Endothelial cell of umbilical vein (primary cell): ENCODE results near the gene TNFRSF19. TPM values are rescaled to one million over a fixed set of nuclear protein-coding genes. Genes with fewer than 3 reads are reported as not detected.

ENCODE experiments used
- BruUV-seq: library from RNA; stranded (reverse); fragments of 400-500 nt; replicated peaks from 2 replicates; lab custom pipeline; 2021; lab: Mats Ljungman, UMichigan
- CTCF ChIA-PET: fragments of 300-600, 350-600 bp; sonication (Branson Sonifier 250); formaldehyde crosslinking; loops from one replicate; lab custom pipeline; 2021; ENCODE audit warnings: antibody characterized with exemption, inconsistent platforms; lab: Charles Lee
- POLR2A ChIA-PET: fragments of 300-600, 350-600 bp; sonication (Branson Sonifier 250); formaldehyde crosslinking; loops from one replicate; lab custom pipeline; 2021; ENCODE audit warnings: antibody characterized with exemption, inconsistent platforms; lab: Charles Lee
- DNase-seq: peaks from one replicate; pipeline ENCODE4 v3.0.0-alpha.2; 2011; ENCODE audit warnings: low read depth, low spot score
- FAIRE-seq: peaks from 2 replicates; lab custom pipeline; 2011; peaks lifted over from hg19 to GRCh38; lab: Jason Lieb, UNC
- H2AFZ ChIP-seq: 2 replicates; pipeline ENCODE4 v1.6.0; 2012; ENCODE audit warnings: low read depth, low read length, control low read depth, inconsistent platforms
- H3K27ac ChIP-seq: 2 replicates; pipeline ENCODE4 v1.5.1; 2011; ENCODE audit warnings: low read depth, mild to moderate bottlenecking, control low read depth, low read length, moderate library complexity; ENCODE audit not compliant: insufficient read depth
- H3K27me3 ChIP-seq, 2 experiments: 2 replicates each; pipeline versions ENCODE4 v1.6.0 to v1.6.1; 2011; ENCODE audit warnings: low read length in 2 of 2, mixed read lengths in 1 of 2; ENCODE audit not compliant: control insufficient read depth in 2 of 2, insufficient read depth in 2 of 2
- H3K36me3 ChIP-seq, 2 experiments: 2 replicates in 1 of 2; 3 replicates in 1 of 2; pipeline ENCODE4 v1.5.1; 2011; ENCODE audit warnings: low read length in 2 of 2, mild to moderate bottlenecking in 1 of 2, moderate library complexity in 1 of 2; ENCODE audit not compliant: control insufficient read depth in 2 of 2, insufficient read depth in 2 of 2; ENCODE audit errors: extremely low read depth in 1 of 2
- H3K4me1 ChIP-seq: 3 replicates; pipeline ENCODE4 v1.5.1; 2011; ENCODE audit warnings: mild to moderate bottlenecking, low read length; ENCODE audit not compliant: control insufficient read depth, insufficient read depth; ENCODE audit errors: extremely low read depth
- H3K4me2 ChIP-seq: 2 replicates; pipeline ENCODE4 v1.6.1; 2011; ENCODE audit warnings: low read length, control low read depth, mixed read lengths; ENCODE audit not compliant: insufficient read depth
- H3K4me3 ChIP-seq, 3 experiments: fragments of 200-600 bp in 1 of 3; sonication (generic), shearing (Covaris generic) in 1 of 3; replicated peaks in 1 of 3; 2 replicates each; pipeline ENCODE4 v1.5.1; 2011 to 2016; ENCODE audit warnings: control low read depth in 3 of 3, low read length in 3 of 3, mild to moderate bottlenecking in 2 of 3, inconsistent platforms in 1 of 3, low read depth in 1 of 3, moderate library complexity in 1 of 3; ENCODE audit not compliant: insufficient read depth in 1 of 3
- H3K79me2 ChIP-seq: 2 replicates; pipeline ENCODE4 v1.6.0; 2012; ENCODE audit warnings: low read length, inconsistent platforms; ENCODE audit not compliant: control insufficient read depth, insufficient read depth
- H3K9ac ChIP-seq: replicated peaks from 2 replicates; pipeline ENCODE3; 2011; ENCODE audit warnings: low read length, control low read depth; ENCODE audit not compliant: insufficient read depth; ENCODE audit errors: extremely low read depth
- H3K9me1 ChIP-seq: replicated peaks from 3 replicates; pipeline ENCODE4 v1.6.0; 2011; ENCODE audit warnings: mild to moderate bottlenecking, low read length; ENCODE audit not compliant: control insufficient read depth, insufficient read depth; ENCODE audit errors: extremely low read depth
- H3K9me3 ChIP-seq: replicated peaks from 2 replicates; pipeline ENCODE4 v1.5.1; 2012; ENCODE audit warnings: low read length, inconsistent platforms; ENCODE audit not compliant: control insufficient read depth, insufficient read depth
- H4K20me1 ChIP-seq: replicated peaks from 2 replicates; pipeline ENCODE3; 2011; ENCODE audit warnings: mild to moderate bottlenecking, low read length; ENCODE audit not compliant: control insufficient read depth, insufficient read depth; ENCODE audit errors: extremely low read depth
- CTCF ChIP-seq, 2 donors: IDR thresholded peaks; 1 replicate in 1 of 2; 2 replicates in 1 of 2; pipeline ENCODE4 v1.5.1; 2011; ENCODE audit warnings: low read length in 2 of 2, mild to moderate bottlenecking in 2 of 2, moderate library complexity in 2 of 2, control low read depth in 1 of 2, inconsistent platforms in 1 of 2, low read depth in 1 of 2; ENCODE audit not compliant: insufficient read depth in 1 of 2; ENCODE audit errors: extremely low read depth in 1 of 2
- EZH2 ChIP-seq: IDR thresholded peaks from 2 replicates; pipeline ENCODE4 v1.6.1; 2012; ENCODE audit warnings: borderline replicate concordance, low read depth, mild to moderate bottlenecking, moderate library complexity, low read length, inconsistent platforms; ENCODE audit not compliant: severe bottlenecking
- FOS ChIP-seq: IDR thresholded peaks from 2 replicates; pipeline ENCODE4 v1.6.1; 2011; ENCODE audit warnings: mild to moderate bottlenecking, low read length, moderate library complexity, borderline replicate concordance; ENCODE audit not compliant: insufficient read depth
- GATA2 ChIP-seq: IDR thresholded peaks from 2 replicates; pipeline ENCODE4 v1.7.0; 2011; ENCODE audit warnings: low read depth, mild to moderate bottlenecking, moderate library complexity, mixed read lengths, low read length; ENCODE audit not compliant: insufficient read length, insufficient read depth
- MAX ChIP-seq: IDR thresholded peaks from 2 replicates; pipeline ENCODE4 v1.6.1; 2011; ENCODE audit not compliant: insufficient read depth, insufficient read length
- MYC ChIP-seq: IDR thresholded peaks from one replicate; pipeline ENCODE4 v1.6.1; 2011; ENCODE audit warnings: mild to moderate bottlenecking, low read depth, low read length
- dilution Hi-C: fragments of 300-500 bp; cut with MboI; formaldehyde crosslinking; loops from one replicate; pipeline ENCODE4 v1.15.0; 2019; ENCODE audit warnings: low sequenced_read_pairs; ENCODE audit not compliant: extremely low pct_ligation_motif_present
- intact Hi-C: fragments of 100-400 bp; cut with micrococcal nuclease; formaldehyde crosslinking; loops from one replicate; pipeline ENCODE4 v1.10.0; 2022
- polyA plus RNA-seq, 4 experiments: library from polyadenylated mRNA; depleted of rRNA in 3 of 4; stranded (reverse) in 3 of 4; unstranded in 1 of 4; fragments of >200 nt; gene quantifications; 2 replicates each; pipeline versions ENCODE4 v1.2.1 to v1.2.3, GENCODE V29; 2011 to 2012; ENCODE audit warnings: missing spikeins in 1 of 4
- total RNA-seq: library from RNA; stranded (reverse); gene quantifications from 2 replicates; pipeline ENCODE4 v1.2.3, GENCODE V29; 2021

TNFRSF19 gene
- total and polyA plus RNA-seq, 2 donors (not counting 3 experiments of a cell fraction or from before 2014, with no cell fraction given), result 0.23 to 0.29 TPM

GRCh38 chr13:23612182-23612581 lies 42.0 kb downstream of the TNFRSF19 start:
- Histone ChIP-seq H2AFZ (no peak overlapping the region), H3K4me2 (no peak overlapping the region), H3K27ac (no peak overlapping the region), H3K27me3 (peaks cover 2 to 4% of the 10 kb centered on the region in 2 experiments), H3K36me3 (no peaks in the 10 kb centered on the region), H3K9me3 (no peaks in the 10 kb centered on the region), H4K20me1 (no peaks in the 10 kb centered on the region), H3K9ac (no peak overlapping the region), H3K4me3 (no peak overlapping the region), H3K9me1 (no peaks in the 10 kb centered on the region), H3K4me1 (peaks cover 27% of the 10 kb centered on the region), H3K79me2 (no peaks in the 10 kb centered on the region)
- CTCF ChIA-PET, result interaction anchor here (1.2 kb wide), 1 partner anchor 13 kb away, joined by 3 read pairs; no protein-coding TSS in a partner anchor
- TF ChIP-seq EZH2 (no peak), MAX (no peak), GATA2 (no peak), CTCF (IDR thresholded peaks at IDR 0.05; ENCODE audit: extremely low read depth in 1 of 2, insufficient read depth in 1 of 2, low read depth in 1 of 2, low read length in 2 of 2) (no peak), MYC (no peak), FOS (no peak)
- intact Hi-C loops (loop anchor here (5.0 kb wide), 1 partner anchor 235 kb away; no protein-coding TSS in a partner anchor), dilution Hi-C loops (no loop called here)
- no TSS peak for BruUV-seq
- FAIRE-seq, result no peak
- no peak for DNase-seq
- POLR2A ChIA-PET, result no interaction called here
